Activated effector memory CD4-positive, alpha-beta T cell treated with anti-CD3 and anti-CD28 coated beads, Interleukin-2, amount 50 U/mL, for 16 hours (primary cell): ENCODE results near the gene FBF1.
A peak's percentile ranks its signal among the peaks of the same experiment; 100 is the strongest.

ENCODE experiments used
- DNase-seq: peaks from one replicate; pipeline ENCODE4 v3.0.0-alpha.2; 2020

The FBF1 gene

DNA sequence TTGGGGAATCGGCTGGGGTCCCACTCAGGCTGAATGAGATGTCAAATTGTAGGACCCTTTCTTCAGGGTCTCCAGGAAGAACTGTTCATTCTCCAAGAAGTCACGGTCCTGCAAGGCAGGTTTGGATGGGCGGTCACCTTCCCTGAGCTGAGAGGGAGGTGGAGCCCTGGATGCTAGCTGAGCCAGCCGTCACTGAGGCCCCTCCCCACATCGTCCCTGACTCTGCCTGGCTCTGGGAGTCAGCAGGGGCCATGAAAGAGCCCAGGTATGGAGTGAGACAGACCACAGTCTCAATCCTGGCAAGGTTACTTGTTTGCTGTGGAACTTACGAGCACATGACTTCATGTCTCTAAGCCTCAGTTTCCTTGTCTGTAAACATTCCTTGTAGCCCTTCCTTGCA, 30.1 kb downstream of the FBF1 start:
- no peak for DNase-seq

- DNase-seq, result no peak
Observed at GRCh38 chr17:75909812-75910274, 31.0 kb downstream of the FBF1 start.

GRCh38 chr17:75909051-75909811, 31.6 kb downstream of the FBF1 start:
- DNase-seq, result no peak

- no peak for DNase-seq
Observed at GRCh38 chr17:75908201-75908600, 32.6 kb downstream of the FBF1 start.

DNA sequence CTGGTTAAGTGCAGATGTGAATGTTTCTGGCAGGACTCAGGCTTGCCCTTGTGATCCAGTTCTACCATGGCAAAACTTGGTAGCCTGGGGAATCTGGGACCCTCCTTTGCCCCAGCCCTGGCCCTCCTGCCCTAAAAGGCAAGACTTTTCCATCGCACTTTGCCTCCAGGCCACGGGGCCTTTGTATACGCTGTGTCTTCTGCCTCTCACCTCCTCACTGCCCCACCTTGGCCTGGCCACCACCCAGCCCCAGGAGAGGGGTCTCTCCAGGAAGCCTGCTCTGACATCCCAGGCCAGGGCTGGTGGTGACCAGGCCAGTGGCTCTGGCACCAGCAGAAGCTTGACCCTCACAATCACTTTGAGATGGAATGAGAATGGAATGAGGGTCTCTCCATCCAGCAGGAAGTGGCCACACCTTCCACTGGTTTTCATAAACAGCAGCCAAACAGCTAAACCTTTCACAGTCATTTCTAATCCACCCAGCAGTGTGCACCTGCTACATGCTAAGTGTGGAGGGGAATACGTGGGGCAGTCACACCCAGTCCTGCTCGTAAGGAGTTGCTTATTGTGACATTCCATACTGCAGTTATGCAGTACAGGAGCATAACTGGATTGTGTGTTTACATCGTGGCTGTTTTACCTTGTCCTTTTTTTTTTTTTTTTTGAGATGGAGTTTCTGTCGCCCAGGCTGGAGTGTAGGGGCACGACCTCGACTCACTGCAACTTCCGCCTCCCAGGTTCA, 34.5 kb downstream of the FBF1 start:
- no peak for DNase-seq

DNA sequence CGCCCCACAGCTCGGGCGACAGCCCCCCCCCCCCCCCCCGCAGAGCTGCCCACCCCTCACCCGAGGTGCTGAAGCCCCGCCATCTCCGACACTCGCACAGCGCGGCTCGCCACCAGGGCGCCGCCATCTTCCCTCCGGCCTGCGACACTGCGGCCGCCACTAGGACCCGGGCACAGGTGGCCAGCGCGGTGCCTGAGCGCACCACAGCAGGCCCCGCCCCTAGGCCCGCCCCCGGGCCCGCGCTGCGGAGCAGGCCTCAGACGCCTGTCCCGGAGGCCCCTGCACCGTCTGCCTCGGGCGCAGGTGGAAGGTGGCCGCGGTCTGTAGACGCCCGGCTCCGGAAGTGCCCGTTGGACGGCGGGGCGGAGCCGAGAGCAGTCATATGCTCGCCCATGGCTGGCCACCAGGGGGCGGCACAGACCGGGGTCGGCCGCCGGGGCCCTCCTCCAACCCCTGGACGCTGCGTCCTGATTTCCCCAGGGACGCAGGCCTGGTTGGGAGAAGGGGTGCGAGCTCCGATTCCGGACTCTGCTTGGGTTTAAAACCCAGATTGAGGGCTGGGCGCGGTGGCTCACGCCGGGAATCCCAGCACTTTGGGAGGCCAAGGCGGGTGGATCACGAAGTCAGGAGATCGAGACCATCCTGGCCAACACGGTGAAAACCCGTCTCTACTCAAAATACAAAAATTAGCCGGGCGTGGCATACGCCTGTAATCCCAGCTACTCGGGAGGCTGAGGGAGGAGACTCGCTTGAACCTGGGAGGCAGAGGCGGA, 35.9 kb downstream of the FBF1 start, which contains the start of gene MRPL38:
TSS of gene MRPL38 (minus strand) at position 136 of the 773 bp plus-strand sequence. CDS start at position 127, 9 bp downstream.
- peak; percentile 97 for DNase-seq

DNA sequence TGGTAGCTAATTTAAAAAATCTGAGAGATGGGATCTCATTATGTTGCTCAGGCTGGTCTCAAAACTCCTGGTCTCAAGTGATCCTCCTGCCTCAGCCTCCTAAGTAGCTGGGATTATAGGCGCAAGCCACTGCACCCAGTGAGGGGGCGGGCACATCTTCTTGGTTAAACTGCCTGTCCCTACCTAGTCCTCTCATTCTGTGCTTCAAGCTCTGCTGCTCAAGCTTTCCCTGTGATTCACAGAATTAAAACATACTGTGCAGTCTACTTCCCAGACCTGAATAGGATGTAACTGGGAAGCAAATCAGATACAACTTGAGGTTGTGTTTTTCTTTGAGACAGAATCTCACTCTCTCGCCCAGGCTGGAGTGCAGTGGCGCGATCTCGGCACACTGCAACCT, 38.4 kb downstream of the FBF1 start:
- no peak for DNase-seq

- no peak for DNase-seq
Observed at GRCh38 chr17:75901727-75902126, 39.1 kb downstream of the FBF1 start.

DNA sequence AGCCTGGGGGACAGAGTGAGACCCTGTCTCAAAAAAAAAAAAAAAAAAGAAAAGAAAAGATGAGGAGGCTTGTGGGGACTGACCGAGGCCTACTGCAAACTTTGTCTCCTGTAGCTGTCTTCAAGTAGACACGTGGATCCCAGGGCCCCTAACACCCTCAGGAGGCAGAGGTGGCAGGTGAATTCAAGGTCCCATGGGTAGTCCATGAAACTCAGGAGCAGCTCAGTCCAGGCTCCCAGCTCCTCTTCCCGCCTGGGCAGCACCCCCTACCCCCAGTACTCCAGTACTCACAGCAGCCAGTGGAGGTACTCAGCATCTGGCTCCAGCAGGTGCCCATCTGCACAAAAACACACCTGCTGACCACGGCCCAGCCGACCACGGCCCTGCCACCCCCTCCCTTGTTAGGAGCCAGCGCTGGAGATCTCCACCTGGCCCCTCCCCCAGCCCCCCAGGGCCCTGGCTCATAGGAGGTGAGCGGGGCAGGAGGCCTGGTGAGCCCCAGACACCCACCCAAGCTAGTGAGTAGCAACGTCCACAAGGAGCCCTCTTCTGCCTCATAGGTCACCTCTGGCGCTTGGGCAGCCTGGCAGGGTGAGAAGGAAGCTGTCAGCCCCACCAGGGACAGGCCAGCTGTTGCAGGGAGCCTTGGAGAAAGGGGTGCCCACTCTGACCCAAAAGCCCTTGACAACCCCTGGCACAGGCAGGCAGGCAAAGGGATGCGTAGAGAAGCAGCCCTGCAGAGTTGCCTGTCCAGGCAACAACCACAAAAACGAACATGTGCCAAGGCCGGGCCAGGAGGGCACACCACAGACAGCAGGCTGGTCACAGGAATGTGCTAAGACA, 39.9 kb downstream of the FBF1 start:
- no peak for DNase-seq

GRCh38 chr17:75899767-75900468, 40.9 kb downstream of the FBF1 start:
- DNase-seq, result no peak

GRCh38 chr17:75899353-75899752, 41.5 kb downstream of the FBF1 start:
- DNase-seq, result no peak

- no peak for DNase-seq
Observed at GRCh38 chr17:75898791-75899190, 42.1 kb downstream of the FBF1 start.

DNA sequence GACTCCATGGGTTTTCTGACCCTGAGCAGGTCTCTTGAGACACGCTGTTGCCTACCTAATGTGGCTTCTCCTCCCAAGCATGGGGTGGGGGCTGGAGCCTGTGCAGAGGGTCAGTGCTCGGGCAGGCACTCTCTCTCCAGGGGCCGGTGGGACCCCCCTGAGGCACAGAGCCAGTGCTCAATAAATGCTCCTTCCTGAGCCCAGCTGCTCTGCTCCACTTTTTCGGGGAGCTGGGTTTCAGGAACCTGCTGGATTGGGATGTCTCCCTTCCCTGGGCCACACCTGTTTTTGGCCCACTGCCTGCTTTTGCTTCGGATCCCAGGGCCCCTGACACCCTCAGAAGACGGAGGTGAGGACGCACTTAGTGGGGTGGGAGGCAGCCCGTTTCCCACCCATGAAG, 42.8 kb downstream of the FBF1 start:
- DNase-seq, result no peak

DNA sequence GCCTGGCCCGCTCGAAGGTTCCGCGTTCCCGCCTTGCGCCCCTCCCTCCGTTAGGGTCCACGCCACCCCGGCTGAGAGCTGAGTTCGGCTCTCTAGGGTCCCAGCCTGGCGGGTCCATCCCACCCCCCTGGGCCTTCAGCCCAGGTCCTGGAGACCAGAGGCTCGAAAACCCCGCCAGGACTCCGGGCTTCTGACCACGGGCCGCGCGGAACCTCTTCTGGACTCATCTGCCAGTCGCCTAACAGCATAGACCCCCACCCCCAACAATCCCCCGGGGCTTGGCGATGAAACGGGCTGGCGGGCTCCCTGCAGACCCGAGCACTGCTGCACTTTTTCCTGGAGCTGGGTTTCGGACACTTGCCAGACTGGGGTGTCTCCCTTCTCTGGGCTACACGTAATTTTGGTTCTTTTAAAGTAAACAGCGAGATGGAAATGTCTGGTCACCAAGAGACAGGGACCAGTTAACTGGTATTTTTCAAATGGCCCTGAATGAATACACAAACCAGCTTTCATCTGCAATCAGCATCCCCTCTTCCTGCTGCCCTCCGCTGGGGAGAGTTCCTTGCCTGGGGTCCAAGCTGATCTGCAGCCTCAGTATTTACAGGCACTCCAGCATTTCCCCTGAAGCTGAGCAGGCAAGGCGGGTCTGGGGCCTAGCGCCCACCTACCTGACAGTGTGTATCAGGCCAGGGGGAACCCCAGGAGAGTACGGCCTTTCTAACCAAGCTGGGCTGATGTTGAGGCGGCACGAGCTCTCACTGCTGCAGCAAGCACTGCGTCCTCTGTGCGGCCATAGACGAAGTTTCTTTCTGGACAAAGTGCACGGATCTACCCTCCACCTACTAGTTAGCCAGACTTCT, 43.5 kb downstream of the FBF1 start:
- no peak for DNase-seq

DNA sequence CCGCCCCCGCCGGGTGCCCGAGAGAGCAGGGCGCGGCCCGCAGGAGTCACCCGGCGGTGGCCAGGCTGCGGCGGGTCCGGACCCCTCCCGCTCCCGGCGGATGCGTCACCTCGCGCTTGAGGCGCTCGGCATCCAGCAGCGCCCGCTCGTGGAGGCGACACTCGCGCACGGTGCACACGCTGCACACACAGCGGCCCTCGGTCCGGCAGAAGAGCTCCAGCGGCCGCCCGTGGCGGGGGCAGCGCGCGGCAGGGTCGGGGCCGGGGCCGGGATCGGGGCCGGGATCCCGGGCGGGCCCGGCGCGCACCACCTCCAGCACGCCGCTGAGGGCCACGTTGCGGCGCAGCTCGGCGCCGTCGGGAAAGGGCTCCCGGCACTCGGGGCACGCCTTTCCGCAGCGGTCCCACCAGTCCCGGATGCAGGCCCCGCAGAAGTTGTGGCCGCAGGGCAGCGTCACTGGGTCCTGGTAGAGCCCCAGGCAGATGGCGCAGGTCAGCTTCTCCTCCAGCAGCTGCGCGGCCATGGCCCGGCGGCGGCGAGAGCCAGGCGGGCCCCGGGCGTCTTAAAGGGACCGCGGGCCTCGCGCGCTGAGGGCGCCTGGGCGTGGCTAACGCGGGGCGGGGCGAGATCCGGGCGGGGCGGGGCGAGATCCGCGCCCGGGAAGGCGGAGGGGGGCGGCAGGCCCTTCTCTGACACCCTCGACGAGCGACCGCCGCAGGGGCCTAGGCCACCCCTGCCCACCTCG, 44.3 kb downstream of the FBF1 start, which contains the start of gene TRIM65:
TSS of gene TRIM65 (minus strand) at position 537 of the 745 bp plus-strand sequence. CDS start at position 523, 14 bp downstream.
- DNase-seq, result peak; percentile 92

DNA sequence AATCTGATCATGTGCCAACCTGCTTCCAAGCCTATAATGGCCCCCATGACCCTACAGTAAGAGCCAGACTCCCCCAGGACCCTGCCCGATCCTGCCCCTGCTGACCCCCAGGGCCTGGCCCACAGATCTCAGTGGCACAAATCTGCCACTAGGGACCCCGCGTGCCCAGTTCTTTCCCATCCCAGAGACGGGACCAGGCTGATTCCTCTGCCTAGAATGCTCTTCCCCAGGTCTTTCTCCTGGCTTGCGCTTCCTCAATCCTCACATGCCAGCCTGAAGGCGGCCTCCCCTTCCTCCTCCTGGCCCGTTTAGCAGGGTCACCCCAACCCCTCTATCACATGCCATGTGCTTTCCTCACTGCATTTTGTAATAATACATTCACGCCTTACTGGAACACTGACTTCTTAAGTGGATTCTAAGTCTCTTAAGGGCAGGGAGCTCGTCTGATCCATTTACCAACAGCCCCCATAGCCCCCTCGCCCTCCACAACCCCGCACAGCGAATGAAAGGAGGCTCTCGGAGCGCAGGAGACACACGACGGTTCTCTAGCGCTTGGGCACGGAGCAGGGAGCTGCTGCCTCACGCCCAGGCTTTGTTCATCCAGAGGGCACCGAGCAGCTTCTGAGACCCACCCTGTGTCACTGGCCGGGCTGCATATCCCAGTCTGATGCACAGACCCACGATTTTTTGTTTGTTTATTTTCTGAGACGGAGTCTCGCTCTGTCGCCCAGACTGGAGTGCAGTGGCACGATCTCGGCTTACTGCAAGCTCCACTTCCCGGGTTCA, 45.3 kb downstream of the FBF1 start:
- DNase-seq, result no peak

DNA sequence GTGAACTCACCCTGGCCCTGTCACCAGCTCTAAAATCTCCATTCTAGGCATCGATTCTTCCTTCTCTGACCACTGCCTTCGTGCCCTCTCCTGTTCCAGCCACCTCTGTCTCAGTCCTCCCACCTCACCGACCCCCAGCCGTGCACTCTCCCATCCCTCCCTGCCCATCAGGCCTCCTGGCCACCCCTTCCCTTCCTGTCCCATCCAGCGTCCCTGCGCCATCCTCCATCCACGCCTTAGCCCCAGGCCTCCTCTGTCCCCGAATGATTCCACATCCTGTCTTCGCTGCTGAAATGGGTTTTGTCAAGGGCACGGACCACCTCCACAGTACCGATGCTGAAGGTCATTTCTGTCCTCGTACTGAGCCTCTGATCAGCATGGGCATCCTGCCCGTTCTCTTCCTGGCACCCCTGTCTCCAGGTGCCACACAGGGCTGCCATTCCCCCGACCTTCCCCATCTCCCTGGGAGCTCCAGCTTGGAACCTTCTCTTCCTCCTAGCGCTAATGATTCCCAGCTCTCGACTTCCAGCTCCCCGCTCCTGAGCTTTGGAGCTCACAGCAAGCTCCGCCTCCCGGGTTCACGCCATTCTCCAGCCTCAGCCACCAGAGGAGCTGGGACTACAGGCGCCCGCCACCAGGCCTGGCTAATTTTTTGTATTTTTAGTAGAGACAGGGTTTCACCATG, 46.7 kb downstream of the FBF1 start:
- DNase-seq, result no peak

DNA sequence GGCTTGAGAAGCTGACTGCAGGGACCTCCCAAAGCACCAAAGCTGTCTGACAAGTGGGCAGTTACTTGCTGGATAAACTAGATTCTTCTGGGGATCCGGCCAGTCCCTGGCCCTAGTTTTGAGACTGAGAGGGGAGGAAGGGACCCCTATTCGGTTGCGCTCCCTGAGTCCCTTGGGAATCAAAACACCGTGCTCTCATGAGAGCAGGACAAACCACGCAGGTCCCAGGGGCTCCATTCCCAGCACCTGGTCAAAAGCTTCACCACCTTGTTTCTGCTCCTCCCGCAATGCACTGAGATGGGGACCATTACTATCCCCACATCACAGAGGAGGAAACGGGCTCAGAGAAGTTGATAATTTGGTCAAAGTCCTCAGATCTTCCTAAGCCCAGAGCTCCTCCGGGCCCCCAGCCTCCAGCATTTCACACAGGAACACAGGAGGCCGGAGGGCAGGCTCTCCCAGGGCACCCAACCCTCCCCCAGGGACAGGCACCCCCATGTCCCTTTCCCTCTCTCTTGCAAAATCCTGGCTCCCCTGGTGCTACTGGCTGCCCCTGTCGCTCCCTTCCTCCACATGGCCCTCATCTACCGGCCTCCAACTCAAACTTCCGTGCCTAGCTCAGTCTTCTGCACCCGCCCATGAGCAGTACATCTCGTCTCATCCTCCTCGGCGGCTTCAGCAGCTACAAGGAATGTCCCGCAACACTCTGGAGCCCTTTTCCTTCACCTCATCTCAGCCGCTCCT, 47.4 kb downstream of the FBF1 start:
- DNase-seq, result no peak
